NCI-H1436 treated with DMSO at 0.1 percent for 48 hours (cell line): Measurements from ENCODE around the gene GPRC5B.

Experiments
- DNase-seq: peaks from one replicate; lab custom pipeline; 2025; lab: John Stamatoyannopoulos, UW

GPRC5B gene

GRCh38 chr16:19844945-19845641 is 39.6 kb downstream of the GPRC5B start:
- DNase-seq: no peak

- DNase-seq: no peak
Measured at GRCh38 chr16:19843371-19843770, 41.3 kb downstream of the GPRC5B start.

GRCh38 chr16:19842426-19843157 is 42.1 kb downstream of the GPRC5B start:
- no peak for DNase-seq

- DNase-seq: no peak
Measured at GRCh38 chr16:19841184-19841583, 43.5 kb downstream of the GPRC5B start.

GRCh38 chr16:19840524-19841110 is 44.0 kb downstream of the GPRC5B start:
- DNase-seq: peak; percentile 77

GRCh38 chr16:19837984-19838707 is 46.5 kb downstream of the GPRC5B start:
- no peak for DNase-seq

GRCh38 chr16:19837331-19837980 is 47.2 kb downstream of the GPRC5B start:
- DNase-seq: no peak

- DNase-seq: no peak
Measured at GRCh38 chr16:19835968-19836421, 48.7 kb downstream of the GPRC5B start.

GRCh38 chr16:19835196-19835595 is 49.5 kb downstream of the GPRC5B start:
- no peak for DNase-seq

- DNase-seq: no peak
Measured at GRCh38 chr16:19833581-19833980, 51.1 kb downstream of the GPRC5B start.

- DNase-seq: no peak
Measured at GRCh38 chr16:19833176-19833575, 51.5 kb downstream of the GPRC5B start.

GRCh38 chr16:19831678-19832077 is 53.0 kb downstream of the GPRC5B start:
- DNase-seq: no peak

- no peak for DNase-seq
Measured at GRCh38 chr16:19830902-19831560, 53.6 kb downstream of the GPRC5B start.

GRCh38 chr16:19829844-19830692 is 54.6 kb downstream of the GPRC5B start:
- DNase-seq: no peak

GRCh38 chr16:19824216-19824615 is 60.4 kb downstream of the GPRC5B start:
- DNase-seq: no peak

GRCh38 chr16:19823322-19823721 is 61.3 kb downstream of the GPRC5B start:
- DNase-seq: no peak

GRCh38 chr16:19822533-19822932 is 62.1 kb downstream of the GPRC5B start:
- DNase-seq: no peak

GRCh38 chr16:19817875-19818274 is 66.8 kb downstream of the GPRC5B start:
- no peak for DNase-seq

- no peak for DNase-seq
Measured at GRCh38 chr16:19817122-19817521, 67.5 kb downstream of the GPRC5B start.

GRCh38 chr16:19815418-19815817 is 69.2 kb downstream of the GPRC5B start:
- DNase-seq: no peak
